H9 (cell line): ENCODE results near the gene TMEM51. TPM values are rescaled to one million over a fixed set of nuclear protein-coding genes. Genes with fewer than 3 reads are reported as not detected.

Experiments used
- DNase-seq: peaks from one replicate; pipeline ENCODE4 v3.0.0-alpha.2; 2017
- H2AFZ ChIP-seq: one replicate; pipeline ENCODE4 v1.6.1; 2013; ENCODE audit warnings: mild to moderate bottlenecking, low read length, control low read depth, moderate library complexity
- H2AK5ac ChIP-seq: 2 replicates; pipeline ENCODE4 v1.6.1; 2013; ENCODE audit warnings: low read length, control low read depth, mixed read lengths; ENCODE audit not compliant: insufficient read length
- H2BK120ac ChIP-seq: one replicate; pipeline ENCODE4 v1.6.1; 2013; ENCODE audit warnings: low read depth, mild to moderate bottlenecking, low read length, control low read depth, inconsistent platforms; ENCODE audit not compliant: poor library complexity, severe bottlenecking
- H2BK12ac ChIP-seq: 2 replicates; pipeline ENCODE4 v1.6.1; 2013; ENCODE audit warnings: low read length, control low read depth, mixed read lengths, low read depth; ENCODE audit not compliant: insufficient read length
- H2BK15ac ChIP-seq: 2 replicates; pipeline ENCODE4 v1.6.1; 2013; ENCODE audit warnings: low read depth, low read length, control low read depth
- H2BK20ac ChIP-seq: one replicate; pipeline ENCODE4 v1.6.1; 2013; ENCODE audit warnings: low read depth, mild to moderate bottlenecking, low read length, control low read depth, inconsistent platforms; ENCODE audit not compliant: poor library complexity, severe bottlenecking
- H2BK5ac ChIP-seq: 2 replicates; pipeline ENCODE4 v1.6.1; 2013; ENCODE audit warnings: low read length, control low read depth, mixed read lengths; ENCODE audit not compliant: insufficient read length
- H3K14ac ChIP-seq: 2 replicates; pipeline ENCODE4 v1.6.1; 2013; ENCODE audit warnings: low read length, control low read depth; ENCODE audit not compliant: insufficient read depth
- H3K18ac ChIP-seq: 2 replicates; pipeline ENCODE4 v1.6.1; 2013; ENCODE audit warnings: low read depth, mild to moderate bottlenecking, mixed read lengths, low read length, control low read depth; ENCODE audit not compliant: insufficient read length
- H3K23ac ChIP-seq: 2 replicates; pipeline ENCODE4 v1.6.1; 2013; ENCODE audit warnings: low read length, control low read depth, mixed read lengths, low read depth; ENCODE audit not compliant: insufficient read length
- H3K23me2 ChIP-seq: 2 replicates; pipeline ENCODE4 v1.6.1; 2013; ENCODE audit warnings: low read depth, mild to moderate bottlenecking, mixed read lengths, low read length, control low read depth; ENCODE audit not compliant: insufficient read length, poor library complexity, severe bottlenecking
- H3K27ac ChIP-seq: 2 replicates; pipeline ENCODE4 v1.5.1; 2013; ENCODE audit warnings: low read length, control low read depth, mixed read lengths, low read depth; ENCODE audit not compliant: insufficient read length
- H3K27me3 ChIP-seq: 2 replicates; pipeline ENCODE4 v1.6.1; 2013; ENCODE audit warnings: low read length, control low read depth, inconsistent platforms; ENCODE audit not compliant: insufficient read depth
- H3K4ac ChIP-seq: 2 replicates; pipeline ENCODE4 v1.6.1; 2013; ENCODE audit warnings: low read depth, mild to moderate bottlenecking, control low read depth, inconsistent platforms, low read length, moderate library complexity
- H3K4me1 ChIP-seq: 2 replicates; pipeline ENCODE4 v1.6.1; 2013; ENCODE audit warnings: low read length, control low read depth, inconsistent platforms; ENCODE audit not compliant: insufficient read depth
- H3K4me2 ChIP-seq: 2 replicates; pipeline ENCODE4 v1.6.1; 2013; ENCODE audit warnings: low read length, control low read depth, mixed read lengths; ENCODE audit not compliant: insufficient read length, insufficient read depth
- H3K56ac ChIP-seq: 2 replicates; pipeline ENCODE4 v1.6.1; 2013; ENCODE audit warnings: low read depth, mild to moderate bottlenecking, mixed read lengths, low read length, control low read depth; ENCODE audit not compliant: insufficient read length
- H3K79me1 ChIP-seq: 2 replicates; pipeline ENCODE4 v1.6.1; 2013; ENCODE audit warnings: low read depth, mild to moderate bottlenecking, moderate library complexity, low read length, control low read depth, inconsistent platforms; ENCODE audit not compliant: insufficient read depth, poor library complexity, severe bottlenecking
- H3K79me2 ChIP-seq: 2 replicates; pipeline ENCODE4 v1.6.1; 2013; ENCODE audit warnings: low read length, control low read depth, inconsistent platforms; ENCODE audit not compliant: insufficient read depth
- H3K9ac ChIP-seq: 2 replicates; pipeline ENCODE4 v1.6.1; 2013; ENCODE audit warnings: low read length, control low read depth, mixed read lengths; ENCODE audit not compliant: insufficient read length; ENCODE audit errors: extremely low read depth
- H3K9me3 ChIP-seq: one replicate; pipeline ENCODE4 v1.6.1; 2013; ENCODE audit warnings: low read depth, low read length, inconsistent platforms; ENCODE audit not compliant: control insufficient read depth
- H3T11ph ChIP-seq: one replicate; pipeline ENCODE4 v1.6.1; 2013; ENCODE audit warnings: mild to moderate bottlenecking, low read length, control low read depth, inconsistent platforms
- H4K20me1 ChIP-seq: one replicate; pipeline ENCODE4 v1.6.1; 2013; ENCODE audit not compliant: control insufficient read depth, insufficient read length, insufficient read depth
- H4K5ac ChIP-seq: 2 replicates; pipeline ENCODE4 v1.6.1; 2013; ENCODE audit warnings: low read depth, mild to moderate bottlenecking, mixed read lengths, low read length, control low read depth; ENCODE audit not compliant: insufficient read length
- H4K8ac ChIP-seq: replicated peaks from 2 replicates; pipeline ENCODE4 v1.6.1; 2013; ENCODE audit warnings: low read length, control low read depth, mixed read lengths, low read depth; ENCODE audit not compliant: insufficient read length
- H4K91ac ChIP-seq: 2 replicates; pipeline ENCODE4 v1.6.1; 2013; ENCODE audit warnings: low read depth, mild to moderate bottlenecking, moderate library complexity, mixed read lengths, low read length, control low read depth; ENCODE audit not compliant: insufficient read length
- H3K27ac Mint-ChIP-seq, 3 experiments: 2 replicates in 2 of 3; 3 replicates in 1 of 3; pipeline ENCODE4 v1.8.0; 2020 to 2021; ENCODE audit warnings: mixed read lengths in 3 of 3, mild to moderate bottlenecking in 1 of 3, moderate library complexity in 1 of 3
- H3K27me3 Mint-ChIP-seq: 2 replicates; pipeline ENCODE4 v1.8.0; 2021; ENCODE audit warnings: low read depth, mild to moderate bottlenecking, moderate library complexity, mixed read lengths
- H3K36me3 Mint-ChIP-seq, 3 experiments: 2 replicates in 2 of 3; 3 replicates in 1 of 3; pipeline ENCODE4 v1.8.0; 2020 to 2021; ENCODE audit warnings: low read depth in 3 of 3, mixed read lengths in 3 of 3; ENCODE audit not compliant: insufficient read depth in 1 of 3
- H3K4me1 Mint-ChIP-seq, 2 experiments: 2 replicates each; pipeline ENCODE4 v1.8.0; 2020; ENCODE audit warnings: mixed read lengths in 2 of 2
- H3K4me3 Mint-ChIP-seq, 2 experiments: 2 replicates in 1 of 2; 3 replicates in 1 of 2; pipeline ENCODE4 v1.8.0; 2020 to 2021; ENCODE audit warnings: mild to moderate bottlenecking in 2 of 2, mixed read lengths in 2 of 2, moderate library complexity in 1 of 2
- H3K9me3 Mint-ChIP-seq, 2 experiments: 2 replicates in 1 of 2; 3 replicates in 1 of 2; pipeline ENCODE4 v1.8.0; 2020; ENCODE audit warnings: mild to moderate bottlenecking in 2 of 2, mixed read lengths in 2 of 2, moderate library complexity in 1 of 2
- WGBS: extraction: QIAGEN DNeasy Blood & Tissue Kit; methylation state at CpG from one replicate; pipeline ENCODE4 v1.1.7; 2013; ENCODE audit warnings: missing lambda C conversion rate, low lambda C conversion rate, mixed read lengths; ENCODE audit not compliant: insufficient read length; ENCODE audit errors: extremely low coverage; 5-methylcytosine and 5-hydroxymethylcytosine counted together
- total RNA-seq: library from RNA; stranded (reverse); gene quantifications from 2 replicates; pipeline ENCODE4 v1.2.1, GENCODE V29; 2021
- TF ChIP-seq, protein P1 (sequence below): fragments of 200-600 bp; sonication (generic); conservative IDR thresholded peaks from 3 replicates; pipeline ENCODE4 v1.8.0; 2021; ENCODE audit warnings: antibody characterized with exemption, mild to moderate bottlenecking

TMEM51 gene
- total RNA-seq, 1 experiment from 2014 or later, result 4.6 TPM

GRCh38 chr1:15158506-15159165 lies 5.1 kb downstream of the TMEM51 start:
- no peaks in the 10 kb centered on the region for H3K36me3 Mint-ChIP-seq
- no peak overlapping the region for H3K4me3 Mint-ChIP-seq
- Histone ChIP-seq H2BK15ac (no peak overlapping the region), H4K20me1 (no peaks in the 10 kb centered on the region), H2AK5ac (no peak overlapping the region), H3K23me2 (peaks cover 6% of the 10 kb centered on the region), H4K91ac (no peak overlapping the region), H4K5ac (no peak overlapping the region), H3K9ac (no peak overlapping the region), H3K27me3 (no peaks in the 10 kb centered on the region; the same call in 1 of the 2 replicates), H3K79me2 (no peaks in the 10 kb centered on the region), H2AFZ (no peak overlapping the region), H4K8ac (no peak overlapping the region), H2BK12ac (no peak overlapping the region), H3K4me1 (no peaks in the 10 kb centered on the region), H3K79me1 (no peaks in the 10 kb centered on the region), H2BK120ac (no peak overlapping the region), H3K23ac (no peak overlapping the region), H3K56ac (no peak overlapping the region), H3K4ac (no peak overlapping the region), H2BK5ac (no peak overlapping the region), H3K18ac (no peak overlapping the region), H3K14ac (no peak overlapping the region), H3K4me2 (no peak overlapping the region), H3K27ac (no peak overlapping the region), H2BK20ac (no peak overlapping the region), H3T11ph (no peak overlapping the region), H3K9me3 (no peaks in the 10 kb centered on the region)
- peaks cover 41 to 56% of the 10 kb centered on the region in 2 experiments for H3K4me1 Mint-ChIP-seq
- TF ChIP-seq, protein P1, sequence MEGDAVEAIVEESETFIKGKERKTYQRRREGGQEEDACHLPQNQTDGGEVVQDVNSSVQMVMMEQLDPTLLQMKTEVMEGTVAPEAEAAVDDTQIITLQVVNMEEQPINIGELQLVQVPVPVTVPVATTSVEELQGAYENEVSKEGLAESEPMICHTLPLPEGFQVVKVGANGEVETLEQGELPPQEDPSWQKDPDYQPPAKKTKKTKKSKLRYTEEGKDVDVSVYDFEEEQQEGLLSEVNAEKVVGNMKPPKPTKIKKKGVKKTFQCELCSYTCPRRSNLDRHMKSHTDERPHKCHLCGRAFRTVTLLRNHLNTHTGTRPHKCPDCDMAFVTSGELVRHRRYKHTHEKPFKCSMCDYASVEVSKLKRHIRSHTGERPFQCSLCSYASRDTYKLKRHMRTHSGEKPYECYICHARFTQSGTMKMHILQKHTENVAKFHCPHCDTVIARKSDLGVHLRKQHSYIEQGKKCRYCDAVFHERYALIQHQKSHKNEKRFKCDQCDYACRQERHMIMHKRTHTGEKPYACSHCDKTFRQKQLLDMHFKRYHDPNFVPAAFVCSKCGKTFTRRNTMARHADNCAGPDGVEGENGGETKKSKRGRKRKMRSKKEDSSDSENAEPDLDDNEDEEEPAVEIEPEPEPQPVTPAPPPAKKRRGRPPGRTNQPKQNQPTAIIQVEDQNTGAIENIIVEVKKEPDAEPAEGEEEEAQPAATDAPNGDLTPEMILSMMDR, result no peak
- no CpG with 5 or more reads among the region's 13 CpGs for WGBS
- H3K27me3 Mint-ChIP-seq, result peaks cover 16% of the 10 kb centered on the region
- DNase-seq, result no peak
- no peak overlapping the region for H3K27ac Mint-ChIP-seq
- H3K9me3 Mint-ChIP-seq, result no peaks in the 10 kb centered on the region; a peak in 1 of 5 replicates
